Measurements from ENCODE around the gene KIF7.

The KIF7 gene

GRCh38 chr15:89632563-89633430 lies 22.5 kb downstream of the KIF7 start:
- DNase-seq (no peak), ATAC-seq (ENCODE audit: insufficient read depth, low read depth) (no peak)
- peaks cover 5% of the 10 kb centered on the region; the same call in 1 of the 2 replicates for H4K20me1 ChIP-seq (ENCODE audit: insufficient read depth, low read length)
- H3K27me3 ChIP-seq (ENCODE audit: insufficient read depth, low read length, poor library complexity): no peaks in the 10 kb centered on the region
- no peak overlapping the region for H3K27ac ChIP-seq (ENCODE audit: low read length)
- H3K79me2 ChIP-seq (ENCODE audit: insufficient read depth, low read length): no peaks in the 10 kb centered on the region
- no peak overlapping the region for H3K4me2 ChIP-seq (ENCODE audit: insufficient read depth, low read length)
- H3K4me3 ChIP-seq (ENCODE audit: low read depth in 1 of 2, low read length in 2 of 2): no peak overlapping the region
- no peak overlapping the region for H3K9ac ChIP-seq (ENCODE audit: low read depth, low read length)
- peaks cover 56% of the 10 kb centered on the region for H3K36me3 ChIP-seq (ENCODE audit: insufficient read depth, low read length)
- peaks cover 4% of the 10 kb centered on the region for H3K9me3 ChIP-seq (ENCODE audit: insufficient read depth, low read length, severe bottlenecking)
- no peaks in the 10 kb centered on the region for H3K4me1 ChIP-seq (ENCODE audit: insufficient read depth, low read length)
- no peak for TF ChIP-seq EZH2 (IDR thresholded peaks at IDR 0.05; ENCODE audit: borderline replicate concordance, low read depth, low read length, severe bottlenecking)
- TF ChIP-seq, protein P1, sequence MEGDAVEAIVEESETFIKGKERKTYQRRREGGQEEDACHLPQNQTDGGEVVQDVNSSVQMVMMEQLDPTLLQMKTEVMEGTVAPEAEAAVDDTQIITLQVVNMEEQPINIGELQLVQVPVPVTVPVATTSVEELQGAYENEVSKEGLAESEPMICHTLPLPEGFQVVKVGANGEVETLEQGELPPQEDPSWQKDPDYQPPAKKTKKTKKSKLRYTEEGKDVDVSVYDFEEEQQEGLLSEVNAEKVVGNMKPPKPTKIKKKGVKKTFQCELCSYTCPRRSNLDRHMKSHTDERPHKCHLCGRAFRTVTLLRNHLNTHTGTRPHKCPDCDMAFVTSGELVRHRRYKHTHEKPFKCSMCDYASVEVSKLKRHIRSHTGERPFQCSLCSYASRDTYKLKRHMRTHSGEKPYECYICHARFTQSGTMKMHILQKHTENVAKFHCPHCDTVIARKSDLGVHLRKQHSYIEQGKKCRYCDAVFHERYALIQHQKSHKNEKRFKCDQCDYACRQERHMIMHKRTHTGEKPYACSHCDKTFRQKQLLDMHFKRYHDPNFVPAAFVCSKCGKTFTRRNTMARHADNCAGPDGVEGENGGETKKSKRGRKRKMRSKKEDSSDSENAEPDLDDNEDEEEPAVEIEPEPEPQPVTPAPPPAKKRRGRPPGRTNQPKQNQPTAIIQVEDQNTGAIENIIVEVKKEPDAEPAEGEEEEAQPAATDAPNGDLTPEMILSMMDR (IDR thresholded peaks at IDR 0.05; ENCODE audit: borderline replicate concordance, extremely low read depth, low read length, poor library complexity, severe bottlenecking): no peak
- H2AFZ ChIP-seq (ENCODE audit: low read depth, low read length): no peak overlapping the region

DNA sequence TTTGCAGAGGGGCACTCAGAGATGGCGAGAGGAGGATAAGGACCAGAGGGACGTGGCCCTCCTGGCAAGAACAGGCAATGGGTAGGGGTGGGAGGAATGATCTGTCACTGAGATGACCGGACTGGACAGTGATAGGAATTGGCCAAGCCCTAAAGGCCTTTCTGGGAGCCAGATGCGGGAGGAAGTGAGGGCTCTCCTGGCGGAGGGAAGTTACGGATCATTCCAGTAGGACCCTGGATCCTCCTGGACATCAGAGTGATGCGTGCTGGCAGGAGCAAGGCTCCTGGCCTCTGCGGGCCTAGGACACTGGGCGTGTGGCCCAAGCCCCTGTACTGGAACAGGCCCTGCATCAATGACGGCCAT lies 23.4 kb downstream of the KIF7 start:
- no peaks in the 10 kb centered on the region for H3K4me1 ChIP-seq (ENCODE audit: insufficient read depth, low read length)
- peaks cover 4% of the 10 kb centered on the region for H3K9me3 ChIP-seq (ENCODE audit: insufficient read depth, low read length, severe bottlenecking)
- no peaks in the 10 kb centered on the region for H3K79me2 ChIP-seq (ENCODE audit: insufficient read depth, low read length)
- H2AFZ ChIP-seq (ENCODE audit: low read depth, low read length): no peak overlapping the region
- peak; percentile 17; the same call in 1 of the 3 replicates for ATAC-seq (ENCODE audit: insufficient read depth, low read depth)
- H4K20me1 ChIP-seq (ENCODE audit: insufficient read depth, low read length): peaks cover 5% of the 10 kb centered on the region; the same call in 1 of the 2 replicates
- TF ChIP-seq, protein P1 (IDR thresholded peaks at IDR 0.05; ENCODE audit: borderline replicate concordance, extremely low read depth, low read length, poor library complexity, severe bottlenecking): no peak
- TF ChIP-seq EZH2 (IDR thresholded peaks at IDR 0.05; ENCODE audit: borderline replicate concordance, low read depth, low read length, severe bottlenecking): no peak
- no peaks in the 10 kb centered on the region for H3K27me3 ChIP-seq (ENCODE audit: insufficient read depth, low read length, poor library complexity)
- H3K9ac ChIP-seq (ENCODE audit: low read depth, low read length): no peak overlapping the region
- H3K4me3 ChIP-seq (ENCODE audit: low read depth in 1 of 2, low read length in 2 of 2): no peak overlapping the region
- no peak overlapping the region for H3K4me2 ChIP-seq (ENCODE audit: insufficient read depth, low read length)
- no peak for DNase-seq
- peaks cover 66% of the 10 kb centered on the region for H3K36me3 ChIP-seq (ENCODE audit: insufficient read depth, low read length)
- no peak overlapping the region for H3K27ac ChIP-seq (ENCODE audit: low read length)

GRCh38 chr15:89630974-89631901 lies 24.0 kb downstream of the KIF7 start:
- H3K79me2 ChIP-seq (ENCODE audit: insufficient read depth, low read length): no peaks in the 10 kb centered on the region
- H3K36me3 ChIP-seq (ENCODE audit: insufficient read depth, low read length): peaks cover 72% of the 10 kb centered on the region
- no peak overlapping the region for H3K27ac ChIP-seq (ENCODE audit: low read length)
- ATAC-seq (ENCODE audit: insufficient read depth, low read depth) (peak; percentile 32; the same call in 2 of the 3 replicates), DNase-seq (no peak)
- no peak overlapping the region for H2AFZ ChIP-seq (ENCODE audit: low read depth, low read length)
- H3K9ac ChIP-seq (ENCODE audit: low read depth, low read length): no peak overlapping the region
- H4K20me1 ChIP-seq (ENCODE audit: insufficient read depth, low read length): peaks cover 5% of the 10 kb centered on the region; the same call in 1 of the 2 replicates
- H3K27me3 ChIP-seq (ENCODE audit: insufficient read depth, low read length, poor library complexity): no peaks in the 10 kb centered on the region
- TF ChIP-seq, protein P1 (IDR thresholded peaks at IDR 0.05; ENCODE audit: borderline replicate concordance, extremely low read depth, low read length, poor library complexity, severe bottlenecking): no peak
- TF ChIP-seq EZH2 (IDR thresholded peaks at IDR 0.05; ENCODE audit: borderline replicate concordance, low read depth, low read length, severe bottlenecking): no peak
- H3K4me2 ChIP-seq (ENCODE audit: insufficient read depth, low read length): no peak overlapping the region
- no peaks in the 10 kb centered on the region for H3K4me1 ChIP-seq (ENCODE audit: insufficient read depth, low read length)
- H3K4me3 ChIP-seq (ENCODE audit: low read depth in 1 of 2, low read length in 2 of 2): no peak overlapping the region
- H3K9me3 ChIP-seq (ENCODE audit: insufficient read depth, low read length, severe bottlenecking): peaks cover 4% of the 10 kb centered on the region

All from DND-41 (cell line).